GM23338 (cell line): ENCODE results near the gene TFB1M. TPM values are rescaled to one million over a fixed set of nuclear protein-coding genes. Genes with fewer than 3 reads are reported as not detected.
"Not testable (repeated sequence)": the region's sequence is repeated elsewhere in the genome, so short reads cannot be mapped to it uniquely, and the experiment has no call there.

Experiments
- ATAC-seq: fragments of 200-7000 bp; cut with Tn5 transposase; 3 replicates; pipeline ENCODE4 v1.9.1; 2020
- DNase-seq: peaks from one replicate; pipeline ENCODE4 v3.0.0-alpha.2; 2015; ENCODE audit warnings: low spot score
- H2AFZ ChIP-seq: fragments of 200-600 bp; sonication (generic); 2 replicates; pipeline ENCODE4 v1.8.0; 2016; ENCODE audit warnings: antibody characterized with exemption, mild to moderate bottlenecking, moderate library complexity
- H3F3A ChIP-seq: fragments of 200-600 bp; sonication (generic); replicated peaks from 2 replicates; pipeline ENCODE4 v1.8.0; 2017; ENCODE audit warnings: antibody characterized with exemption, mixed run types, low read depth
- H3K27ac ChIP-seq: fragments of 200-600 bp; sonication (generic); 2 replicates; pipeline ENCODE4 v1.6.1; 2016; ENCODE audit warnings: low read depth
- H3K27me3 ChIP-seq: fragments of 200-600 bp; sonication (generic); 2 replicates; pipeline ENCODE4 v1.8.0; 2016; ENCODE audit warnings: mild to moderate bottlenecking, mixed run types, moderate library complexity; ENCODE audit not compliant: insufficient read depth
- H3K36me3 ChIP-seq: fragments of 200-600 bp; sonication (generic); 2 replicates; pipeline ENCODE4 v1.8.0; 2016; ENCODE audit warnings: mild to moderate bottlenecking; ENCODE audit not compliant: insufficient read depth
- H3K4me1 ChIP-seq: fragments of 200-600 bp; sonication (generic); 2 replicates; pipeline ENCODE4 v1.8.0; 2016; ENCODE audit warnings: mild to moderate bottlenecking, moderate library complexity; ENCODE audit not compliant: insufficient read depth
- H3K4me2 ChIP-seq: fragments of 200-600 bp; sonication (generic); 2 replicates; pipeline ENCODE4 v1.7.1; 2017; ENCODE audit warnings: mixed run types
- H3K4me3 ChIP-seq: fragments of 200-600 bp; sonication (generic); 2 replicates; pipeline ENCODE4 v1.6.1; 2016; ENCODE audit warnings: mixed run types
- H3K79me2 ChIP-seq: fragments of 200-600 bp; sonication (generic); replicated peaks from 2 replicates; pipeline ENCODE4 v1.8.0; 2017; ENCODE audit warnings: mild to moderate bottlenecking; ENCODE audit not compliant: insufficient read depth
- H3K9me2 ChIP-seq: fragments of 200-600 bp; sonication (generic); 2 replicates; pipeline ENCODE4 v1.8.0; 2017; ENCODE audit not compliant: insufficient read depth
- H4K20me1 ChIP-seq: fragments of 200-600 bp; sonication (generic); replicated peaks from 2 replicates; pipeline ENCODE4 v1.8.0; 2017; ENCODE audit warnings: mild to moderate bottlenecking; ENCODE audit not compliant: insufficient read depth
- H3K27ac Mint-ChIP-seq: 2 replicates; pipeline ENCODE4 v1.8.0; 2020; ENCODE audit warnings: inconsistent platforms, mild to moderate bottlenecking, moderate library complexity, mixed read lengths
- H3K27me3 Mint-ChIP-seq: 3 replicates; pipeline ENCODE4 v1.8.0; 2022; ENCODE audit warnings: low read depth, mild to moderate bottlenecking, moderate library complexity, mixed read lengths, inconsistent platforms; ENCODE audit not compliant: insufficient read depth, poor library complexity
- H3K36me3 Mint-ChIP-seq: 3 replicates; pipeline ENCODE4 v1.8.0; 2021; ENCODE audit warnings: low read depth, mild to moderate bottlenecking, inconsistent platforms, moderate library complexity, mixed read lengths
- H3K4me1 Mint-ChIP-seq: 3 replicates; pipeline ENCODE4 v1.8.0; 2020; ENCODE audit warnings: mild to moderate bottlenecking, inconsistent platforms, mixed read lengths
- H3K4me3 Mint-ChIP-seq: 3 replicates; pipeline ENCODE4 v1.8.0; 2021; ENCODE audit warnings: moderate library complexity, mild to moderate bottlenecking, inconsistent platforms, mixed read lengths
- H3K9me3 Mint-ChIP-seq: 3 replicates; pipeline ENCODE4 v1.8.0; 2020; ENCODE audit warnings: moderate library complexity, mild to moderate bottlenecking, inconsistent platforms, mixed read lengths
- CTCF ChIP-seq, 2 experiments: fragments of 200-600 bp in 1 of 2; sonication (generic) in 1 of 2; conservative IDR thresholded peaks; 2 replicates each; pipeline versions ENCODE4 v1.5.1 to v1.6.1; 2016 to 2017; ENCODE audit warnings: antibody characterized with exemption in 2 of 2, low read depth in 2 of 2, mild to moderate bottlenecking in 2 of 2, moderate library complexity in 1 of 2
- EZH2 ChIP-seq: fragments of 200-600 bp; sonication (generic); IDR thresholded peaks from one replicate; pipeline ENCODE4 v1.8.0; 2017; ENCODE audit warnings: antibody characterized with exemption, mild to moderate bottlenecking, low read depth; ENCODE audit not compliant: unreplicated experiment
- ZNF114 ChIP-seq: fragments of 250-450 bp; sonication (Bioruptor Pico); IDR thresholded peaks from 2 replicates; pipeline ENCODE4 v1.5.0; 2020; ENCODE audit warnings: mild to moderate bottlenecking, moderate library complexity
- ZNF462 ChIP-seq: fragments of 250-450 bp; sonication (Bioruptor Pico); IDR thresholded peaks from 2 replicates; pipeline ENCODE4 v1.5.0; 2020; ENCODE audit warnings: mild to moderate bottlenecking, moderate library complexity
- polyA plus RNA-seq: library from polyadenylated mRNA; unstranded; fragments of >200 nt; fragmentation: Nextera tagmentation; extraction: Ambion mirVana; gene quantifications from 2 replicates; pipeline ENCODE4 v1.2.1, GENCODE V29; 2016
- total RNA-seq: library from RNA; depleted of rRNA; stranded (reverse); fragments of >200 nt; shearing (Covaris generic); gene quantifications from 2 replicates; pipeline ENCODE4 v1.2.3, GENCODE V29; 2014

The TFB1M gene
- total and polyA plus RNA-seq, 2 experiments from 2014 or later = 51.1 to 66.9 TPM

- not testable (repeated sequence) for H3F3A ChIP-seq, DNase-seq, H3K27ac Mint-ChIP-seq, H3K9me3 Mint-ChIP-seq, H3K9me2 ChIP-seq, H3K4me3 ChIP-seq, H3K27ac ChIP-seq, H3K79me2 ChIP-seq, H3K4me2 ChIP-seq, ATAC-seq, H3K27me3 ChIP-seq, H3K36me3 ChIP-seq, H3K4me1 Mint-ChIP-seq, H3K4me3 Mint-ChIP-seq, H3K4me1 ChIP-seq, H2AFZ ChIP-seq, H3K36me3 Mint-ChIP-seq, H3K27me3 Mint-ChIP-seq, H4K20me1 ChIP-seq
These were observed 48.8 kb upstream of the TFB1M start for GRCh38 chr6:155362968-155363632.

GRCh38 chr6:155354167-155354566 is 39.9 kb upstream of the TFB1M start:
- TF ChIP-seq EZH2 = no peak
- no peak for TF ChIP-seq ZNF462
- no peak for TF ChIP-seq ZNF114
- TF ChIP-seq CTCF (conservative IDR thresholded peaks at IDR 0.05; ENCODE audit: low read depth in 2 of 2) = no peak
- no peak overlapping the region for H3K27ac Mint-ChIP-seq
- peaks cover 5% of the 10 kb centered on the region for H3K36me3 Mint-ChIP-seq
- H3K4me1 ChIP-seq = no peaks in the 10 kb centered on the region
- no peak for DNase-seq
- no peak overlapping the region for H3K4me2 ChIP-seq
- H3K4me3 ChIP-seq = no peak overlapping the region
- no peaks in the 10 kb centered on the region for H4K20me1 ChIP-seq
- no peak for ATAC-seq
- H3K27me3 ChIP-seq = no peaks in the 10 kb centered on the region
- no peaks in the 10 kb centered on the region for H3K79me2 ChIP-seq
- H3K9me2 ChIP-seq = no peaks in the 10 kb centered on the region
- no peaks in the 10 kb centered on the region for H3F3A ChIP-seq
- no peaks in the 10 kb centered on the region; the same call in 1 of the 2 replicates for H3K36me3 ChIP-seq
- H3K27ac ChIP-seq = no peak overlapping the region
- H3K4me1 Mint-ChIP-seq = no peaks in the 10 kb centered on the region
- no peak overlapping the region for H2AFZ ChIP-seq
- no peak overlapping the region for H3K4me3 Mint-ChIP-seq
- H3K27me3 Mint-ChIP-seq = peaks cover 3% of the 10 kb centered on the region
- peaks cover 17% of the 10 kb centered on the region for H3K9me3 Mint-ChIP-seq
